GM18505 (cell line): Measurements from ENCODE around the gene SCRG1.

ENCODE experiments used
- ATAC-seq: cut with Tn5 transposase; IDR thresholded peaks from one replicate; pipeline ENCODE4 v1.9.1; 2021; ENCODE audit not compliant: unreplicated experiment
- POLR2A ChIP-seq: IDR thresholded peaks from 4 replicates; pipeline ENCODE4 v1.6.1; 2011; ENCODE audit warnings: borderline replicate concordance; ENCODE audit not compliant: insufficient read depth, insufficient read length; ENCODE audit errors: extremely low read depth

Gene SCRG1

DNA sequence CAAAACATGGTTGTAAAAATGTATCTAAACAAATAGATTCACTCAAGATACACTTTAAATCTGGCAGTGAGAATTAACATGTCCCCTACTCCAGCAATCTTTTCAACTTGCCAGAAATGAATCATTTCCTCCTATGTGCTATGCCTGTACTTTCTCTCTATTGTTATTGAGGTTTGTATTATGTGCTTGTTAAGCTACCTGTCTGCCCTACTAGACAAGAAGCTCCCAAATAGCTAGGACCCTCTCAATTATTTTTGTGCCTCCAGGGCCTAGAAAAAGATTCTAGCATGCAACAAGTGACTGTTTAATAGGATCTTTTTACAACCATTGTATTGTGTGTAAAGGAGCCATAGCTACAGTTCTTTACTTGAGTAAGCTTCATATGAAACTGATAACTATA, 31.6 kb downstream of the SCRG1 start:
- ATAC-seq = peak; percentile 17
- TF ChIP-seq POLR2A = no peak

DNA sequence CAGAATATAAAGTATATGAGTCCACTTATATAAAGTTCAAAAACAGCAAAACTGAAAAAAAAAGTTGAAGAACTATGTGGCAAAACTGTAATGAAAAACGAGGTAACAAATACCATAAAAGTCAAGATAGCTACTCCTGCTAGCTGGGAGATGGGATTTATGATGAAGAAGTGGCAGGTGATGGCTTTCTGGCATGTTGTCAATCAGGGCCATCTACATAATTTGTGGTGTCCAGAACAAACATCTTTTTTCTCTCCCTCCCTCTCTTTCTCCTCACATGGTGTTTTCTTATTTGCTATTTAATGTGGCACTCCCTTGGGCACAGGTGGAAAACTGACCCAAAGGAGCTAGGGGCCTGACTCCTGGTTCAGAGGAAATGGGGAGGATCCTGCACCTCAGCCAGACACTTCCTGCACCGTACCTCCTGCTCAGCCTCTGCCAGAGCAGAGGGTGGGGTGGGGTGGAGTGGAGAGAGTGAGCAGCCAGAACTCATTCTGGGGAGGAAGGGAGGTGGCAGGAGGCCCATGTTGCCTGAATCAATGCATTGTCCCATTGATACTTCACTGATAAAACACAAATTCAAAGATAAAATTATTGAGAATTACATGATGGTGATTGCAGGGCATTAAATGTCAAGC, 33.4 kb downstream of the SCRG1 start:
- TF ChIP-seq POLR2A = no peak
- ATAC-seq = no peak

DNA sequence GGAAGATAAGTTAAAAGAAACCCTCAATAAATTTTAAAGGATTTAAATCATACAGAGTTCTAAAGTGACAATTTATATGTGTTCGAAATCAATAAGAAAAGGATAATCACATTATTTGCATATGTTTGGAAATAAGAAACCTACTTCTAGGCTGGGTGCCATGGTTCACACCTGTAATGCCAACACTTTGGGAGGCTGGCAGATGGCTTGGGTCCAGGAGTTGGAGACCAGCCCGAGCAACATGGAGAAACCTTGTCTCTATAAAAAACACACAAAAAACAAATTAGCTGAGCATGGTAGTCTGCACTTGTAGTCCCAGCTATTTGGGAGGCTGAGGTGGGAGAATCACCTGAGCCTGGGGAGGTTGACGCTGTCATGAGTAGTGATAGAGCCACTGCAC, 36.2 kb downstream of the SCRG1 start:
- TF ChIP-seq POLR2A = no peak

DNA sequence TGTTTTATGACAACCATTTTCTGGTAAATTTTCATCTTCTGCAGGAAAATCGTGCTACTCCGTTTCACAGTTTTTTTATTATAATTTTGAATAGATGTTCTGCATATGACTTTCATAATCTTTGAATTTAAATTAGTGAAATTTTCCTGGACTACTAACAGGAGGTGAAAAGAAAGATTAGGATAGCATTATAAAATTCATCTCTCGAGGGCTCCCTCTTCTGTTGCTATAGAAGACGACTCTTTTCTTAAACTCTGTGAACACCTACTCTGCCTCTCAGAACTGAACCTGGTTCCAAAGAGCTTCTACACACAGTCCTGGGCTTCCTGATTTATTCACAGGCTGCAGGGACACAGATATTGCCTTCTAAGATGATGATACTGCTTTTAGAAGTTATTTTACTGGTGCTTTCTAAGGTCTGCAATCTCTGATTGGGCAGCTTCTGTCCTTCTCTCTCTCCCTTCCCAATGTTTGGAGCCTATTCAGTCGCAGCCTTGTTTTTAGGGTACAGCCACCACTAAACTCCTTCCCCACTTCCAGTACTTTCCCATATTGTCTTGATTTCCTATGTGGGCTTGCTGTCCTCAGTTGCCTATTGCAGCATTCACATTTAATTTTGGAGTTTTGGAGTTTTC, 38.2 kb downstream of the SCRG1 start:
- no peak for TF ChIP-seq POLR2A

More for the DNA sequence above, 36.2 kb downstream of the SCRG1 start:
- no peak for ATAC-seq

DNA sequence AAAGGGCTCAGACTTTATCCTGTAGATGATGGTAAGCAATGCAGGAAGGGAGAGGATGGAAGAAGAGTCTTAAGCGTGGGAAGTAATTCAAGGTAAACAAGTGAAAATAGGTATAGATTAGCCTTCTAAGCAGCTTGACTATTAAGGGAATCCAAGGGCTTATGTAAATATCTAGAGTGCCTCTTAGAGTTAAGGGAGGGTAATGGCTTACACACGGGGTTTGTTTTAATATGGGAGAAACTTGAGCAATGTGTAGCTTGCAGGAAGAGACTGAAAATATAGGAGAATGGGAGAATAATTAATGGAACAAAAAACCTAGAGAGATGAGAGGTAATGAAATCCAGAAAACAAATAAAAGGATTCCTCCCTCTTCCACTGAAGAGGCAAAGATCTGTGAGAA, 41.0 kb downstream of the SCRG1 start:
- ATAC-seq = no peak
- no peak for TF ChIP-seq POLR2A

More for the DNA sequence above, 38.2 kb downstream of the SCRG1 start:
- ATAC-seq = no peak

DNA sequence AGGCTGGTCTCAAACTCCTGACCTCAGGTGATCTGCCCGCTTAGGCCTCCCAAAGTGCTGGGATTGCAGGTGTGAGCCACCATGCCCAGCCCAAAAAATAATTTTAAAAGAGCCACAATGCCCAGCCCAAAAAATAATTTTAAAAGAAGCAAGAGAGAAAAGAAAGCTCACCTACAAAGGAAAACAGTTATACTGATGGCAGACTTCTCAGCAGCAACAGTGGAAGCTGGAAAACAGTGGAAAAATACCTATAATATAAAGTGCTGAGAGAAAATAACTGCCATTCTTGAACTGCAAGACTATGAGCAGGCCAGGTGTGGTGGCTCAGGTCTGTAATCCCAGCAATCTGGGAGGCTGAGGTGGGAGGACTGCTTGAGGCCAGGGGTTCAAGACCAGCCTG, 51.4 kb downstream of the SCRG1 start:
- no peak for TF ChIP-seq POLR2A
- no peak for ATAC-seq

DNA sequence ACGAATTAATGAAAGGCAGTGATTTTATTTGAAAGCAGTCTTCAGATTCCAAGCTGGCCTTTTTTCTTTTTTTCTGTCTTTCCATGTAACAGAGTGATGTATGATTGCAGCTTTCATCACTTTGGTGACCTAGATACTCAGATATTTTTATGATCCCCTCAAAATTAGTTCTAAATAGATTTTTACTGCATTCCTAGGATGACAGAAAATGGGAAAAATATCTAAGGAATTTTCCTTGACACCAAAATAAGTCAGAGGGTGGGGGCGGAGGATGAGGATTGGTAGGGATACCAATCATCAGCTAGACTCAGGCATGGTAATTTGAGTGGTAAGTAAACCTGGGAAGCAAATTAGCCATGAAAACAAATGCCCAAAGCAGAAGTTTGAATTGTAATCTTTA, 52.8 kb downstream of the SCRG1 start:
- no peak for ATAC-seq
- TF ChIP-seq POLR2A = no peak

DNA sequence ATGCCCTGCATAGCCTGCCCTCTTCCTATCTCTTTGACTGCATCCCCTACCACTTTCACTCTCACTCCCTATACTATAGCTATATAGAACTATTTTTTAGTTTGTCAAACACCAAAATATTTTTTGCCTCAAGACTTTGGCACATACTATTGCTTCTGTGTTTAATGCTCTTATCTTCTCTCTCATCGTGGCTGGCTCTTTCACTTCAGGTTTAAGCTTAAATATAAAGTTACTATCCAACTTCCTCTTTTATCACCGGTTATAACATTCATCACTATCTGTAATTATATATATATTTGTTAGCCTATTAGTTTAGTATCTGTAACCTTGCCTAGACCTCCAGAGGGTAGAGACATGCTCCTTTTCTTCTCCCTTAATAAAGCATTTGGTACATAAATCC, 53.3 kb downstream of the SCRG1 start:
- ATAC-seq = peak; percentile 53
- TF ChIP-seq POLR2A = no peak

DNA sequence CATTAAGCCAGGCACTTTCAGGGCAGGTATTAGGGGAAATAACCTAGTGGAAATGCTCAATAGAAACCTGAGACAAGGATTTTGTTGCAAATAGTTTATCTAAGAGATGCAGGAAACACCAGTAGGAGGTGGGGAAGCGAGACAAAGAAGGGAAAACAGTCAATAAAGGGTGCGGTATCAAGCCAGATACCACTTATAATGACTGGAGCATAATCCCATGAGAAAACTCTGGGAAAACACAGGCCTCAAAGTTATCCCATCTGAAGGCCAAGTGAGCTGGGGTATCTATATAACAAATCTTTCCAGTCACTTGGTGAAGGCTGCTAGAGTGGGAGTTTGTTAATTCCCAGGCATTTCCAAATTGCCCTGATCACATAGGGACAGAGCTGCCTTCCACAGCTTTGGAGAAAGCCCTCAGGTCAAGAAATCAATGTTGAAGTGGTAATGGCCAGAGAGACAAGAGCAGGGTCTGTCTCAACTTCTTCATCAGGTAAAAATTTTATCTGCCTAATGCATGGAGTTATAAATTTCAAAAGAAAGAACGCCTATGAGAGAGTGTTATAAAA, 55.0 kb downstream of the SCRG1 start:
- TF ChIP-seq POLR2A = no peak
- ATAC-seq = no peak

DNA sequence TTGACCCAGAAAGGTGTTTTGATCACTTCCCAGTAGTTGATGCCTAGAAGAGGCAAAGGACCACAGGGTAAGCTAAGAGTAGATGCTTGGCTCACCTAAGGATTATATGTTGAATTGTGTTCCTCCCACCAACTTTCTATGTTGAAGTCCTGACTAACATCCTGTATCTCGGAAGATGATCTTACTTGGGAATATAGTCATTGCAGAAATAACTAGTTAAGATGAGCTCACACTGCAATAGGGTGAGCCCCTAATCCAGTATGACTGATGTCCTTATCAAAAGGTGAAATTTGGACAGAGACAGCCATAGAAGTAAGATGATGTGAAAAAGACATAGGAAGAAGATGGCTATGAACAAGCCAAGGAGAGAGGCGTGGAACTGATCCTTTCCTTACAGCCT, 61.5 kb downstream of the SCRG1 start:
- no peak for ATAC-seq
- no peak for TF ChIP-seq POLR2A

DNA sequence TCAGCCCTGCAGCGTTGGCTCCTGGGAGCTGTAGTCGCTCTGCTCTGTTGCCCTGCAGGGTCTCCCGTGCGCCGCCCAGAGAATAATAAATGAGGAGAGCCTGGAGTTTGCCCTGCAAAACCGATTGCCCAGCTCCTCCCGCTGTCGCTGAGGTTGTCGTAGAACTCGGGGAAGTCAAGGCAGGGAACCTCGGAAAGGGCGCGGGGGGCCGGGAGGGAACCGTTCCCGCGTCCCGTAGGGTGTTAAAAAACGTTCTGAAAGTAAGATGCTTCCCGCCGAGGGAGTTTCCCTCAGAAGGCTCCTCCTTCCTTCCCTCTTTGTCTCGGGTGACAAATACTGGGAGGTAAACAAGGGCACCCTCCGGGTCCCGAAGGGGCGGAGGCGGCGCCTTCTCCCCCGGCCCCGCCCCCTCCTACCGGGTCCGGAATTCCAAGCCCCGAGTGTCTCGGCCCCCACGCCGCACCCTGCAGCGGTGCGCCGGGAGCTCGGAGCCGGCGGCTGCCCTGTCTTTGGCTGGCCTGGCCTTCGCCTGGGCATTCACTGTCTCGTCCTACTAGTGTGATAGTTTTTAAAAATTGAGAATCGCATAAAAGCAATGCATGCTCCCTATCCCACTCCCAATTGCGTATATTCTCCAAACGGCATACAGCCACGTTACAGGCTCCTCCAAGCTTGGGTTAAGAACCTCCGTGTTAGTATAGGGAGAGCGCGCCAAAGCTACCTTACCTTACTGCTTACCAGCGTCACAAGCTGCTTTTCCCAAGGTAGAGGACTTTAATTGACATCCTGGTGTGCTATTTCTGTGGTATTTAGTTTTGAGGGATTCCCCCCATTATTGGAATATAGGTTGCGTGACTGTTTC, 63.8 kb downstream of the SCRG1 start:
- TF ChIP-seq POLR2A = peak; percentile 52
- peak; percentile 36 for ATAC-seq
